ENCODE data around the gene STRIP2.
A peak's percentile ranks its signal among the peaks of the same experiment; 100 is the strongest.

The STRIP2 gene

DNA sequence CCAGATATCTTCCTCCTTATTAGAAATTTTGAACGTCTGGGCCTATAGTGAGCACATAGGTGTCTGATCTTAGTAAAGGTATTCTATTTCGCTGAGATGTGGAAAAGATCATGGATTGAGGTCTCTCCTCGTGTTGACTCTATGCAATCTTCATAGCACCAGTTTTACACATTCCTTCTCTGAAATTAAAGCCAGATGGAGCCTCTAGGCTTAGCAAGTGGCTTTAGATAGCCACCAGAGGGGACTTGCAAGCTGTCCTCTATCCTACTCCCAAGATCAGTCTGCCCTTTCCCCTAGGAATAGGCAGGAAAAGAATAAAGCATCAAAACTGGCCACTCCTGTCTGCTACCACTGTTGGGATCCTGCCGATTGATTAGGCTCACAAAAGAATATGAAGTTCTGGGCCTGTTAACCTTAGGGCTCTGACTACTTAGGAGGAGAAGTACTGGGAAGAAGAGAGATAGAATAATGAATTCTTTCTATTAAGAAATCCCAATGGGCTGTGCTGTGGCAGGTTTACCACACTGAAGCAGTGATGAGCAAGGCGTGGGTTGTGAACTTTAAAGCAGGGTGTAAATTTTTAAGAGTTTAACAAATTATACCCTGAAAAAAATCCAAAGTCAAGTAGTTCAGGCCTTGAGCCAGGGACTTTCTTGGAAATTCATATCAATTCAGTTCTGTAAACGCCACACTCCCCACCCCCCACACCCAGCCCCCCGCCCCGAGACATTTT lies 2.2 kb upstream of the STRIP2 start:
- H4K20me1 ChIP-seq (ENCODE audit: insufficient read depth, low read length): no peaks in the 10 kb centered on the region
- H3K4me3 ChIP-seq (ENCODE audit: low read depth in 1 of 2, low read length in 2 of 2): no peak overlapping the region
- H3K27me3 ChIP-seq (ENCODE audit: insufficient read depth, low read length, poor library complexity): peaks cover 12% of the 10 kb centered on the region
- TF ChIP-seq CTCF (IDR thresholded peaks at IDR 0.05; ENCODE audit: borderline replicate concordance, extremely low read depth, low read length, poor library complexity, severe bottlenecking): no peak
- H3K27ac ChIP-seq (ENCODE audit: low read length): no peak overlapping the region
- H3K36me3 ChIP-seq (ENCODE audit: insufficient read depth, low read length): no peaks in the 10 kb centered on the region
- ATAC-seq (ENCODE audit: insufficient read depth, low read depth): no peak
- no peaks in the 10 kb centered on the region for H3K9me3 ChIP-seq (ENCODE audit: insufficient read depth, low read length, severe bottlenecking)
- no peak overlapping the region for H2AFZ ChIP-seq (ENCODE audit: low read depth, low read length)
- peaks cover 21% of the 10 kb centered on the region for H3K4me1 ChIP-seq (ENCODE audit: insufficient read depth, low read length)
- H3K79me2 ChIP-seq (ENCODE audit: insufficient read depth, low read length): no peaks in the 10 kb centered on the region
- H3K4me2 ChIP-seq (ENCODE audit: insufficient read depth, low read length): no peak overlapping the region
- H3K9ac ChIP-seq (ENCODE audit: low read depth, low read length): no peak overlapping the region
- no peak for DNase-seq

GRCh38 chr7:129434675-129435318 lies 565 bp downstream of the STRIP2 start:
- peak overlapping the region; percentile 100 for H3K4me2 ChIP-seq (ENCODE audit: insufficient read depth, low read length)
- no peak for ATAC-seq (ENCODE audit: insufficient read depth, low read depth)

DNA sequence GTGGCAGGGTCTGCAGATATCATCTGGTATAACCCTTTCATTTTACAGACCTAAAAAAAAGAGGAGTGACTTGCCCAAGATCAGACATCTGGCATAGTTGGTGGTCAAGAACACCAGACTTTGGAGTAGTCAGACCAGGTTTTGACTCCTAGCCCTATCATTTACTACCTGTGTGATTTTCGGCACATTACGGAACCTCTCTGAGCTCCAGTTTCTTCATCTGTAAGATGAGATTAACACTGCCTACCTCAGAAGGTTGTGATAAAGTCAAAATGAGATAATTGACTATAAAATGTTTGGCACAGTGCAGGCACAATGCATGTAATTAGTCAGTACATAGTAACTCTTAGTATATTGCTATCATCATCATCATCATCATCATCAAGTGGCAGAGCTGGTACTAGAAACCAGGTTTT lies 1.2 kb downstream of the STRIP2 start:
- Histone ChIP-seq H2AFZ (ENCODE audit: low read depth, low read length) (no peak overlapping the region), H3K27ac (ENCODE audit: low read length) (no peak overlapping the region), H3K4me1 (ENCODE audit: insufficient read depth, low read length) (peaks cover 21% of the 10 kb centered on the region)

More at GRCh38 chr7:129434675-129435318, 565 bp downstream of the STRIP2 start:
- H3K36me3 ChIP-seq (ENCODE audit: insufficient read depth, low read length): no peaks in the 10 kb centered on the region
- peak overlapping the region; percentile 83 for H3K9ac ChIP-seq (ENCODE audit: low read depth, low read length)
- no peaks in the 10 kb centered on the region for H3K9me3 ChIP-seq (ENCODE audit: insufficient read depth, low read length, severe bottlenecking)
- peak overlapping the region; percentile 99 for H2AFZ ChIP-seq (ENCODE audit: low read depth, low read length)
- DNase-seq: no peak
- H3K4me1 ChIP-seq (ENCODE audit: insufficient read depth, low read length): peaks cover 21% of the 10 kb centered on the region
- no peaks in the 10 kb centered on the region for H4K20me1 ChIP-seq (ENCODE audit: insufficient read depth, low read length)
- no peaks in the 10 kb centered on the region for H3K79me2 ChIP-seq (ENCODE audit: insufficient read depth, low read length)
- H3K4me3 ChIP-seq (ENCODE audit: low read depth in 1 of 2, low read length in 2 of 2): peak overlapping the region; percentile 72 to 92
- peaks cover 12% of the 10 kb centered on the region for H3K27me3 ChIP-seq (ENCODE audit: insufficient read depth, low read length, poor library complexity)
- TF ChIP-seq EZH2 (IDR thresholded peaks at IDR 0.05; ENCODE audit: borderline replicate concordance, low read depth, low read length, severe bottlenecking): no peak
- no peak for TF ChIP-seq CTCF (IDR thresholded peaks at IDR 0.05; ENCODE audit: borderline replicate concordance, extremely low read depth, low read length, poor library complexity, severe bottlenecking)
- peak overlapping the region; percentile 30; the same call in 1 of the 2 replicates for H3K27ac ChIP-seq (ENCODE audit: low read length)

More for the DNA sequence above, 1.2 kb downstream of the STRIP2 start:
- Histone ChIP-seq H3K4me3 (ENCODE audit: low read depth in 1 of 2, low read length in 2 of 2) (peak overlapping the region in 1 of 2 experiments; percentile 92; a peak in 2 of 4 replicates), H3K4me2 (ENCODE audit: insufficient read depth, low read length) (peak overlapping the region; percentile 100), H3K36me3 (ENCODE audit: insufficient read depth, low read length) (no peaks in the 10 kb centered on the region), H3K27me3 (ENCODE audit: insufficient read depth, low read length, poor library complexity) (peaks cover 12% of the 10 kb centered on the region), H3K9ac (ENCODE audit: low read depth, low read length) (no peak overlapping the region; the same call in 1 of the 2 replicates), H3K79me2 (ENCODE audit: insufficient read depth, low read length) (no peaks in the 10 kb centered on the region), H3K9me3 (ENCODE audit: insufficient read depth, low read length, severe bottlenecking) (no peaks in the 10 kb centered on the region), H4K20me1 (ENCODE audit: insufficient read depth, low read length) (no peaks in the 10 kb centered on the region)
- no peak for TF ChIP-seq CTCF (IDR thresholded peaks at IDR 0.05; ENCODE audit: borderline replicate concordance, extremely low read depth, low read length, poor library complexity, severe bottlenecking)
- no peak for TF ChIP-seq EZH2 (IDR thresholded peaks at IDR 0.05; ENCODE audit: borderline replicate concordance, low read depth, low read length, severe bottlenecking)
- DNase-seq (no peak), ATAC-seq (ENCODE audit: insufficient read depth, low read depth) (no peak)
